GM12892 (cell line): ENCODE data around the gene SYNE3.
"Not testable (repeated sequence)": the region's sequence is repeated elsewhere in the genome, so short reads cannot be mapped to it uniquely, and the experiment has no call there.

Experiments
- DNase-seq: peaks from one replicate; pipeline ENCODE4 v3.0.0; 2011; ENCODE audit not compliant: insufficient read length
- FAIRE-seq: peaks from 2 replicates; lab custom pipeline; 2011; peaks lifted over from hg19 to GRCh38; lab: Jason Lieb, UNC
- POLR2A ChIP-seq: IDR thresholded peaks from 2 replicates; pipeline ENCODE4 v1.6.1; 2011; ENCODE audit warnings: low read depth, low read length, control low read depth
- POLR2AphosphoS5 ChIP-seq: IDR thresholded peaks from 2 replicates; pipeline ENCODE4 v1.6.1; 2011; ENCODE audit warnings: low read depth, low read length, control low read depth
- TAF1 ChIP-seq: IDR thresholded peaks from 2 replicates; pipeline ENCODE4 v1.6.1; 2011; ENCODE audit warnings: low read depth, mild to moderate bottlenecking, control low read depth, low read length, borderline replicate concordance

Gene SYNE3

DNA sequence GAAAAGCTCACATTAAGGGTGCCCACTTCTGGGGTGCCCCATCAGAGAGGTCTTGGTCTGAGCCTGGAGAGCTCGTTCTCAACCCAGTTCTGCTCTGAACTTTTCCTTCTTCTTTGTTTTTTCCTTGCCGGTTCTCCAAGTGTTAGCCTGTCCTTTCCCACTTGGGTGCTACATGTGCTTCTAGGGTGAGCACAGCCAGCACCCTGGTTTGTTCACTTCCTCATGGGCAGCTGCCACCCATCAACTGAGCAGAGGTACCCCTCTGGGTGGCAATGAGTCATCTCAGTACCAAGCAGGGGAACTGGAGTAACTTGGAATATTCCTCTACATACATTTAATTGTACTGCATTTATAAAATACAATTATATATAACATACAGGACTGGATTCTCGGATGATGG lies 3.9 kb upstream of the SYNE3 start:
- DNase-seq: no peak
- FAIRE-seq: no peak
- TF ChIP-seq POLR2A: no peak
- TF ChIP-seq TAF1: no peak
- no peak for TF ChIP-seq POLR2AphosphoS5

GRCh38 chr14:95519699-95520098 lies 3.2 kb upstream of the SYNE3 start:
- DNase-seq (no peak), FAIRE-seq (peak; percentile 90)
- TF ChIP-seq POLR2AphosphoS5 (no peak), TAF1 (no peak), POLR2A (peak; percentile 41; the same call in 1 of the 2 replicates)

DNA sequence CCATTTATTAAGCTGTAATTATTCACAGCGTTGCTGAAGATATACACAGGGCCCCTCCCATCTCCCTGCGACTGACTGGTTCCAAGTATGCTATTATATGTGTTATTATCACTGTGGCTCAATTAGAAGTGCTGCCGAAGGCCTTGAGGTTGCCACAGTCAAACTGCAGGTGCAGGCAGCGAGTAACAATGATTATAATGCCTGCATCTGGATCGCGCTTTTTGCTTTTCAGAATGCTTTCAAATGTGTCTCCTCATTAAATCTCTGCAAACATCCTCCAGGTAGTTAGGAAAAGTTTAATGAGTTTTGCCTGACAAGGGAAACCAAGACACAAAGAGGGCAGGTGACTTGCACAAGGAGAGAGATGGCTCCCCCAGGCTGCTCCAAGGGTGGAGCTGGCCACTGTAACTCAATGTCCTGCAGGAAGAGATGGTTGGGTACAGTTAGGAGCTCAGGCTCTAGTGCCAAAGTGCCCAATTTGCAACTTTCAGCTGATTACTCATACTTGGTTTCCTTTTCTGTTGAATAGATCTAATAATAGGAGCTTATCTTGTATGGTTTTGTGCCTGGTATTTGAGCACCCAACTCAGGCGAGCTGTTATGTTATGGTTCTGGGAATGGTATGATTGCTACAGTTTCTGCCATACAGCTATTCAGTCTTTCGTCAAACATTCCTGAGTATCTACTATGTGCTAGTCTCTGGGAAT lies 1.7 kb upstream of the SYNE3 start:
- peak; percentile 85 for FAIRE-seq
- DNase-seq: no peak

DNA sequence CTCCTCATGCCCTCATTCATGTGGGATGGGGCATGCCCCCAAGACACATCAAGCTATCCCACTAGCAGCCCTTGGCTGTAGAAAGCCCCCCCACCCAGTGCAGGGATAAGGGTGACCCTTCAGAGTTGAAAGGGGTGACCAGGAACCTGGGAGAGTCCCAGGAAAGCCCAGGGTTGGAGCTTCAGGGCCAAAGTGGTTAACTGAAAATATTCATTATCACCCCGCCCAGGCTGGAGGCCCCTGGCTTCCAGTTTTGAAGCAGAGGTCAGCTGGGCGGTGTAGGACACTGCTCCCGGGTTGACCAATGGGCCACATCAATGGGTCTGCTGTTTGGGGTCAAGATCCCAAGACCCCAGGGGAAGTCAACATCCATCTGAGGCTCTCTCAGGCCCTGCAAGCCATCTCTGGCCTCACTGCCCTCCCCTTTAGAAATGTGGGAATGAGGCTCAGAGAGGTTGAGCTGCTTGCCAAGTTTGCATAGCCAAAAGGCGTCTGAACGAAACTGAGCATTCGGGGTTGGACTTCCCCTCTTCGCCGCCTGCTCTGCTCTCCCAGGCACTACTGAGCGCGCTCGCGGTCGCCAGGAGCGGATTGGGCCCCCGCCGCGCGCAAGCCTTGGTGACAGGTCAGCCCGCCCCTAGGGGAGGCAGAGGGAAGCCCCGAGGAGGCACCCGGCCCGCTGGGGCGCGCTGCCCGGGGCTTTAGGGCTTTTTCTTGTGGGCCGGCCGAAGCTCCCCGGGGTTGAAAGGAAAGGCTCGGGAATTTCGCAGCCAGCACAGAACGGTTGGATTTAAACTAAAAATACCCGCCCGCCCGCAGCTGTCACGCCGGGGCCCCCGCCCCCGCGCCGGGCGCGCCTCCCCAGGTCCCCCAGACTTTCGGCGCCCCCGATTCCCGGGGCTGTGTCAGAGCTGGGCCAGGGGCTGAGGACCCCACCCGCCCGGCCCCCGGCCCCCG lies 576 bp downstream of the SYNE3 start:
- DNase-seq: peak; percentile 95
- no peak for FAIRE-seq
- TF ChIP-seq POLR2A: peak; percentile 64
- TF ChIP-seq TAF1: no peak
- no peak for TF ChIP-seq POLR2AphosphoS5

More for the DNA sequence above, 1.7 kb upstream of the SYNE3 start:
- TF ChIP-seq POLR2A (no peak), TAF1 (0 out of 2 replicates have a peak, but pooled peaks have one; percentile 17)

DNA sequence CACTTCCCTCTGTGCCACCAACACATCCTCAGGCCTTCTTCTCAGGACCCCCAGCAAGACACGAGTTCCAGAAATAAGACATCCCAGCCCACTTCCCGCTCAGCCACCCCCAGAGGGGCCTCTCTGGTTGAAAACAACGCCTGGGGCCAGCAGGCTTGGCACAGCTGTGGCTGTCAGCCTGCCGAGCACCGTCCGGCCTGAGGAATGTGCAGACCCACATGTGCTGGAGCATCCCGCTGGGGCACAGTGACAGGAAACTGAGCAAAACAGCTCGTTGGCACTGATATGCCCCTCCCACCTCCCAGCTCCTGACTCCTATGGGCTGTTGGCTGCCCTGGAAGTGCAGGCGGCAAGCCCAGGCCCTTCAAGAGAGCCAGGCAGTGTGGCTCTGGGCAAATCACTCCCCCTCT lies 1.4 kb downstream of the SYNE3 start:
- peak; percentile 14 for FAIRE-seq
- TF ChIP-seq TAF1 (no peak), POLR2AphosphoS5 (no peak; the same call in 1 of the 2 replicates), POLR2A (no peak)
- no peak for DNase-seq

DNA sequence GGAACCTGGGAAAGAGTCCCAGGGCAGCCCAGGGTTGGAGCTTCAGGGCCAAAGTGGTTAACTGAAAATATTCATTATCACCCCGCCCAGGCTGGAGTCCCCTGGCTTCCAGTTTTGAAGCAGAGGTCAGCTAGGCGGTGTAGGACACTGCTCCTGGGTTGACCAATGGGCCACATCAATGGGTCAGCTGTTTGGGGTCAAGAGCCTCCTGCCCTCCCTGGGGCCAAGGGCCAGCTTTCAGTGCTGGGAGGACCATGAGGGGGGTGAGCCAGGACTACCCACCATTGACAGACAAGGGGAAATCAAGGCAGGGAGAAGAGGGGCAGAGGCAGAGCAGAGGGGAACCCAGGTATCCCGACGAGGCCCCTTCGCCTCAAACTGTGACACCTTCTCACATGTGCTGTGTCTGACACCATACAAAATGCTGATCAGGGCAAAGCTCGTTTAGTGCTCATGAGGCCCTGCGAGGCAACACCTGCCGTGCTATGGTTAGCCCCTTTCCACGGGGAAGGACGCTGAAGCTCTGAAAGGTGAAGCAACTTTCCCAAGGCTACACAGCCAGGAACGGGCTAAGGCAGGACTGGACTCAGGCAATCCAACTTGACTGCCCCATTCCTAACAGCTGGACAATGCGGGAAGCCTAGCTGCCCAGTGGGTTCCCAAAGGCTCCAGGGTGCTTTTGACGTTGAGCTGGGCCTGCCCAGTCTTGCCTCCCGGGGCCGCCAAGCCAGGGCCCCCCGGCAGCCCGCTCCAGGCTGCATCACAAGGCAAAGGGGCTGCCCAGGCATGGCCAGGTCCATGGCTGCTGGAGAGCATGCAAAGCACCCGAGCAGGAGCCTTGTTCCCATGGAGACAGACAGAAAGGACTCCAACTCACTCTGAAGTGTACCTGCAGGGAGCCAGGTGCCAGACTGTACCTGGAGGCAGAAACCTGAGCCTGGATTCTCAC lies 2.0 kb downstream of the SYNE3 start:
- FAIRE-seq: no peak
- DNase-seq: no peak

DNA sequence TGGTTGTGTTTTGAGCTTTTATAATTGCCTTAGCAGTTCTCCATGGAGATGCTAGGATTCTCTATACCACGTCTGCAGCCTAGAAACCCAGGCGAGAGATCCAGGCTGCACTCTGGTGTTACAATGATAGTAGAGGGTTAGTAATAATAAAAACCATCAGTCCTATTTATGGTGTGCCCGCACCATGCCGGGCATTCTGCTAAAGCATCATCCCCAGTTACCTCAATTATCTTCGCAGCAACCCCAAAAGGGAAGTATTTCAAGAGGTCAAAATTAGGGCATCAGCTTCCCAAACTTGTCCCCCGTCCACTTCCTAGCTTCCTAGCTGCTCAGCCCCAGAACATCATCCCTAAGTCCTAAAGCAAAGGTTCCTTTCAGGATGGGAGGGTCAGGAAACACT lies 3.2 kb downstream of the SYNE3 start:
- TF ChIP-seq TAF1: no peak
- no peak for TF ChIP-seq POLR2A
- TF ChIP-seq POLR2AphosphoS5: no peak
- DNase-seq: no peak
- no peak for FAIRE-seq

More for the DNA sequence above, 2.0 kb downstream of the SYNE3 start:
- TF ChIP-seq POLR2AphosphoS5 (no peak), TAF1 (no peak), POLR2A (0 out of 2 replicates have a peak, but pooled peaks have one; percentile 9)

DNA sequence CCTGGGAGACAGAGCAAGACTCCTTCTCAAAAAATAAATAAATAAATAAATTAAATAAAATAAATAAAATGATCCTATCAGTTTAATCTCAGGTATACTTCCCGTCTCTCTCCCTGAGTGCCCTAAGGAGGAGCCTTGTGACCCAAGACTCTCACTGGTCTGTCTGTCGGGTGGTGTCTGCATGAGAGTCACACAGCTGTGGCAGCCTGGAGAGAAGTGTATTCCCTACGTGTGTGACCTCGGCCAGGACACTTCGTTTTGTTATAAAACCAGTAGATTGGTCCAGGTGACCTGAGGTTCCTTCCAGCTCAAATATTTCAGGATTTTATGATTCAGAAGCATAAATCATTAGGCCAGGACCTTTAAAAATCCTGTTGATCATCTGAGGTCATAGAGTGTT lies 4.8 kb downstream of the SYNE3 start:
- no peak for DNase-seq
- TF ChIP-seq POLR2AphosphoS5 (no peak), TAF1 (no peak), POLR2A (no peak)
- FAIRE-seq: no peak

DNA sequence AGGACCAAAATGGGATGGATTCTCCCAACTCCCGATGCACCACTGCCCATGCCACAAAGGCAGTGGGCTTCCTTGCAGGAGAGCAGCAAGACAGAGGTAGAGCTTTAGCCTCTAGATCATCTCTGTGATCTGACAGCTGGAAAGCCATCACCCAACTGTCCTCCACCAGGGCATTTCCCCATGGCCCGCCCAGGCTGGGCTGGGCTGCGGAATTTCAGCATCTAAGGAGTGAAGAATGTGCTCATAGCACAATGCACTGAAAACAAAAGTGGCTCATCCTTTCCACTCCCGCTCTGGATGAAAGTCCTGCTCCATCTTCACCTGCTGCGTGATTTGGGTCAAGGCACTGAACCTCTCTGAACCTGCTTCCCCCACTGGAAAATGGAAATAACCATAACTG lies 5.6 kb downstream of the SYNE3 start:
- no peak for DNase-seq
- TF ChIP-seq TAF1: no peak
- TF ChIP-seq POLR2AphosphoS5: no peak
- TF ChIP-seq POLR2A: no peak
- no peak for FAIRE-seq

DNA sequence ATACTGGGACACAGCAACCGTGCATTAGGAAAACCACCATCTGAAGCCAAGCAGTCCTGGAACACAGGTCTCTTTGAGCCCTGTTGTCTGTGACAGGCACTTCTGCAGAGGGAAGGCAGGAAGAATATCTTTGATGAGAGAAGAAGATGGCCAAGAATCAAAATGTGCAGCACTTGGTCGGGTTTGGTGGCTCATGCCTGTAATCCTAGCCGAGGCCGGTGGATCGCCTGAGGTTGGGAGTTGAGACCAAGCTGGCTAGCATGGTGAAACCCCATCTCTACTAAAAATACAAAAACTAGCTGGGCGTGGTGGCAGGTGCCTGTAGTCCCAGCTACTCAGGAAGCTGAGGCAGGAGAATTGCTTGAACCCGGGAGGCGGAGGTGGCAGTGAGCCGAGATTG lies 6.1 kb downstream of the SYNE3 start:
- FAIRE-seq, DNase-seq: not testable (repeated sequence)

DNA sequence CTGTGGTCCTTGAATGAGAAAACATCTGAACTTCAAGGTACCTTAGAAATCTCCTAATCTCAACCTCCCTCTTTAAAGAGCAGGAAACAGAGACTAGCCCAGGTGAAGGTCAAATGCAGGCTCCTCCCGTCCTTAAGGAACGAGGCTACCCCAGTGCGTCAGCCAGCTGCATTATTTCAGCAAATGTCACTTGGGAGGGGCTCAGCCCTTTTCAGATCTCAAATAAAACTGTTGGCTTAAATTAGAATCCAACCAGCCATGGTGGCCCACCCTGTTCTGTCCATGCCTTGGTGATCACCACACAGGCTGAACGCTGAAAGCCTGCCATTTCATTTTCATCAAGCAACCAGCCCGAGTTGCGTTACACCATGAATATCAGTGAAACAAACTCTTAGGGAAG lies 7.0 kb downstream of the SYNE3 start:
- FAIRE-seq: no peak
- no peak for DNase-seq
- TF ChIP-seq POLR2A (no peak), TAF1 (no peak), POLR2AphosphoS5 (no peak)

GRCh38 chr14:95508377-95508776 lies 8.1 kb downstream of the SYNE3 start:
- TF ChIP-seq TAF1: no peak
- no peak for TF ChIP-seq POLR2AphosphoS5
- TF ChIP-seq POLR2A: no peak
- DNase-seq (no peak), FAIRE-seq (no peak)
